B cell (primary cell): ENCODE measurements around the gene C1orf105. TPM values are rescaled to one million over a fixed set of nuclear protein-coding genes. Genes with fewer than 3 reads are reported as not detected.

Experiments used
- ATAC-seq: fragments of 200-7000 bp; cut with Tn5 transposase; one replicate; pipeline ENCODE4 v1.10.0; 2021; ENCODE audit warnings: low read depth, mild to moderate bottlenecking, moderate number of reproducible peaks, moderate library complexity
- CTCF ChIA-PET: fragments of 350-600 bp; sonication (Branson Sonifier 250); formaldehyde crosslinking; loops from one replicate; lab custom pipeline; 2021; ENCODE audit warnings: antibody characterized with exemption, inconsistent platforms; lab: Charles Lee
- POLR2A ChIA-PET: fragments of 350-600 bp; sonication (Branson Sonifier 250); formaldehyde crosslinking; loops from one replicate; lab custom pipeline; 2021; ENCODE audit warnings: antibody characterized with exemption; lab: Charles Lee
- DNase-seq: peaks from one replicate; pipeline ENCODE4 v3.0.0; 2013
- H2AFZ ChIP-seq: 2 replicates; pipeline ENCODE4 v1.6.1; 2012; ENCODE audit warnings: mild to moderate bottlenecking, low read depth, low read length; ENCODE audit not compliant: insufficient read depth, poor library complexity, severe bottlenecking
- H3K27ac ChIP-seq, 2 donors: 1 replicate in 1 of 2; 2 replicates in 1 of 2; pipeline ENCODE4 v1.5.1; 2012 to 2013; ENCODE audit warnings: low read length in 2 of 2, mild to moderate bottlenecking in 2 of 2, moderate library complexity in 1 of 2
- H3K27me3 ChIP-seq, 4 experiments: fragments of 200-600 bp in 1 of 4; sonication (generic) in 1 of 4; replicated peaks in 1 of 4; 1 replicate in 2 of 4; 2 replicates in 2 of 4; pipeline versions ENCODE4 v1.6.1 to v1.7.0; 2013 to 2016; ENCODE audit warnings: low read length in 3 of 4, mild to moderate bottlenecking in 2 of 4, mixed read lengths in 1 of 4, moderate library complexity in 1 of 4; ENCODE audit not compliant: insufficient read depth in 4 of 4, control insufficient read depth in 3 of 4; ENCODE audit errors: control extremely low read depth in 1 of 4
- H3K36me3 ChIP-seq, 2 experiments: replicated peaks in 1 of 2; 1 replicate in 1 of 2; 2 replicates in 1 of 2; pipeline versions ENCODE4 v1.6.1 to v1.7.1; 2013; ENCODE audit warnings: low read length in 1 of 2; ENCODE audit not compliant: insufficient read depth in 2 of 2, control insufficient read depth in 1 of 2; ENCODE audit errors: control extremely low read depth in 1 of 2, extremely low read depth in 1 of 2
- H3K4me1 ChIP-seq, 2 donors: fragments of 200-600 bp in 1 of 2; sonication (generic) in 1 of 2; 1 replicate in 1 of 2; 2 replicates in 1 of 2; pipeline versions ENCODE4 v1.5.1 to v1.6.1; 2013 to 2017; ENCODE audit warnings: low read length in 2 of 2; ENCODE audit not compliant: control insufficient read depth in 2 of 2, insufficient read depth in 2 of 2
- H3K4me2 ChIP-seq: replicated peaks from 2 replicates; pipeline ENCODE3; 2012; ENCODE audit warnings: mild to moderate bottlenecking, low read depth, low read length; ENCODE audit not compliant: poor library complexity, severe bottlenecking
- H3K4me3 ChIP-seq, 5 experiments: fragments of 200-600 bp in 1 of 5; sonication (generic) in 1 of 5; 1 replicate in 3 of 5; 2 replicates in 2 of 5; pipeline versions ENCODE4 v1.5.1 to v1.7.0; 2011 to 2016; ENCODE audit warnings: low read length in 4 of 5, mild to moderate bottlenecking in 4 of 5, low read depth in 2 of 5, control low read depth in 1 of 5, moderate library complexity in 1 of 5; ENCODE audit not compliant: insufficient read depth in 1 of 5; ENCODE audit errors: control extremely low read depth in 1 of 5, extremely low read depth in 1 of 5
- H3K79me2 ChIP-seq: fragments of 200-600 bp; sonication (generic); one replicate; pipeline ENCODE4 v1.6.0; 2016; ENCODE audit warnings: low read length; ENCODE audit not compliant: control insufficient read depth, insufficient read depth
- H3K9ac ChIP-seq: fragments of 200-600 bp; sonication (generic); 2 replicates; pipeline ENCODE4 v1.6.1; 2017; ENCODE audit warnings: mild to moderate bottlenecking, low read length, moderate library complexity
- H3K9me3 ChIP-seq, 3 donors: one replicate each; pipeline versions ENCODE4 v1.6.1 to v1.7.1; 2013; ENCODE audit warnings: low read length in 2 of 3; ENCODE audit not compliant: control insufficient read depth in 2 of 3, insufficient read depth in 1 of 3; ENCODE audit errors: control extremely low read depth in 1 of 3
- H4K20me1 ChIP-seq: 2 replicates; pipeline ENCODE4 v1.6.0; 2012; ENCODE audit warnings: mild to moderate bottlenecking, low read length; ENCODE audit not compliant: insufficient read depth, control insufficient read depth, poor library complexity, severe bottlenecking
- H3K27ac Mint-ChIP-seq: one replicate; pipeline ENCODE4 v1.8.0; 2021; ENCODE audit warnings: mixed read lengths
- H3K27me3 Mint-ChIP-seq: one replicate; pipeline ENCODE4 v1.8.0; 2021; ENCODE audit warnings: mixed read lengths
- H3K4me1 Mint-ChIP-seq: one replicate; pipeline ENCODE4 v1.8.0; 2021; ENCODE audit warnings: mixed read lengths
- H3K4me3 Mint-ChIP-seq: one replicate; pipeline ENCODE4 v1.8.0; 2021; ENCODE audit warnings: mixed read lengths
- H3K9me3 Mint-ChIP-seq: one replicate; pipeline ENCODE4 v1.8.0; 2022; ENCODE audit warnings: mixed read lengths; ENCODE audit not compliant: insufficient read depth
- CTCF ChIP-seq: fragments of 200-600 bp; IDR thresholded peaks from one replicate; pipeline ENCODE4 v1.8.0; 2022; ENCODE audit warnings: antibody characterized with exemption, mild to moderate bottlenecking
- EZH2 ChIP-seq: IDR thresholded peaks from 2 replicates; pipeline ENCODE4 v1.6.1; 2012; ENCODE audit warnings: borderline replicate concordance, low read depth, mild to moderate bottlenecking, moderate library complexity, low read length; ENCODE audit not compliant: insufficient read depth, poor library complexity, severe bottlenecking
- WGBS: methylation state at CpG from one replicate; pipeline ENCODE4 v1.1.5; 2013; ENCODE audit warnings: missing lambda C conversion rate; ENCODE audit not compliant: insufficient coverage; 5-methylcytosine and 5-hydroxymethylcytosine counted together
- intact Hi-C: fragments of 100-400 bp; cut with micrococcal nuclease; formaldehyde crosslinking; loops from one replicate; pipeline ENCODE4 v1.10.0; 2022
- polyA plus RNA-seq: library from polyadenylated mRNA; depleted of rRNA; stranded (reverse); fragments of >200 nt; gene quantifications from 2 replicates; pipeline ENCODE4 v1.2.3, GENCODE V29; 2012
- total RNA-seq, 2 donors: library from RNA; stranded (reverse); fragments of 120-200 nt in 1 of 2; gene quantifications; 1 replicate in 1 of 2; 2 replicates in 1 of 2; pipeline versions ENCODE4 v1.2.3 to v1.2.4, GENCODE V29; 2013 to 2022

C1orf105 gene
- total and polyA plus RNA-seq, 2 donors (not counting 1 experiment from before 2014, with no cell fraction given), result not detected

- CTCF ChIA-PET, result interaction anchor here (0.6 to 1.3 kb wide), 9 partner anchors 8 to 292 kb away, joined by 3 to 9 read pairs (median 3); no protein-coding TSS in a partner anchor
- intact Hi-C loops, result no loop called here
- no CpG with 5 or more reads among the region's 1 CpG for WGBS
- H3K36me3 ChIP-seq, result no peaks in the 10 kb centered on the region
- DNase-seq (no peak), ATAC-seq (no peak)
- H3K4me1 ChIP-seq, result peaks cover 25 to 26% of the 10 kb centered on the region in 2 donors
- no peak overlapping the region for H3K4me2 ChIP-seq
- Mint-ChIP-seq H3K4me3 (no peak overlapping the region), H3K4me1 (peaks cover 39% of the 10 kb centered on the region), H3K27me3 (no peaks in the 10 kb centered on the region), H3K9me3 (no peaks in the 10 kb centered on the region), H3K27ac (peak overlapping the region; percentile 83)
- H3K27me3 ChIP-seq, result no peaks in the 10 kb centered on the region
- POLR2A ChIA-PET, result no interaction called here
- H3K79me2 ChIP-seq, result no peaks in the 10 kb centered on the region
- H3K9me3 ChIP-seq, result peaks cover 0 to 2% (median 0%) of the 10 kb centered on the region in 3 donors
- no peaks in the 10 kb centered on the region for H4K20me1 ChIP-seq
- no peak overlapping the region for H3K9ac ChIP-seq
- H3K4me3 ChIP-seq, result no peak overlapping the region
- peak overlapping the region in 1 of 2 donors; percentile 49 for H3K27ac ChIP-seq
- TF ChIP-seq EZH2 (no peak), CTCF (no peak)
- H2AFZ ChIP-seq, result no peak overlapping the region
Measured at GRCh38 chr1:172382406-172382805, 38.1 kb upstream of the C1orf105 start.

GRCh38 chr1:172382990-172383389 is 37.5 kb upstream of the C1orf105 start:
- WGBS, result no CpG with 5 or more reads among the region's 4 CpGs

More at GRCh38 chr1:172382990-172383389, 37.5 kb upstream of the C1orf105 start:
- no peaks in the 10 kb centered on the region for H3K79me2 ChIP-seq
- no peak overlapping the region for H3K4me2 ChIP-seq
- Mint-ChIP-seq H3K4me3 (no peak overlapping the region), H3K27ac (no peak overlapping the region), H3K27me3 (no peaks in the 10 kb centered on the region), H3K4me1 (peaks cover 39% of the 10 kb centered on the region), H3K9me3 (no peaks in the 10 kb centered on the region)
- no peak overlapping the region for H3K9ac ChIP-seq
- H3K27me3 ChIP-seq, result no peaks in the 10 kb centered on the region
- H2AFZ ChIP-seq, result no peak overlapping the region
- DNase-seq (no peak), ATAC-seq (no peak)
- CTCF ChIA-PET, result interaction anchor here (0.6 to 1.3 kb wide), 2 partner anchors 11 to 13 kb away, joined by 3 to 7 read pairs; no protein-coding TSS in a partner anchor
- peaks cover 0 to 2% (median 0%) of the 10 kb centered on the region in 3 donors for H3K9me3 ChIP-seq
- TF ChIP-seq CTCF (no peak), EZH2 (no peak)
- intact Hi-C loops, result no loop called here
- H3K4me3 ChIP-seq, result no peak overlapping the region
- peaks cover 24 to 25% of the 10 kb centered on the region in 2 donors for H3K4me1 ChIP-seq
- H3K27ac ChIP-seq, result no peak overlapping the region
- H4K20me1 ChIP-seq, result no peaks in the 10 kb centered on the region
- no peaks in the 10 kb centered on the region for H3K36me3 ChIP-seq
- POLR2A ChIA-PET, result no interaction called here
